ENCODE data around the gene BANF2.
A peak's percentile ranks its signal among the peaks of the same experiment; 100 is the strongest.

The BANF2 gene

DNA sequence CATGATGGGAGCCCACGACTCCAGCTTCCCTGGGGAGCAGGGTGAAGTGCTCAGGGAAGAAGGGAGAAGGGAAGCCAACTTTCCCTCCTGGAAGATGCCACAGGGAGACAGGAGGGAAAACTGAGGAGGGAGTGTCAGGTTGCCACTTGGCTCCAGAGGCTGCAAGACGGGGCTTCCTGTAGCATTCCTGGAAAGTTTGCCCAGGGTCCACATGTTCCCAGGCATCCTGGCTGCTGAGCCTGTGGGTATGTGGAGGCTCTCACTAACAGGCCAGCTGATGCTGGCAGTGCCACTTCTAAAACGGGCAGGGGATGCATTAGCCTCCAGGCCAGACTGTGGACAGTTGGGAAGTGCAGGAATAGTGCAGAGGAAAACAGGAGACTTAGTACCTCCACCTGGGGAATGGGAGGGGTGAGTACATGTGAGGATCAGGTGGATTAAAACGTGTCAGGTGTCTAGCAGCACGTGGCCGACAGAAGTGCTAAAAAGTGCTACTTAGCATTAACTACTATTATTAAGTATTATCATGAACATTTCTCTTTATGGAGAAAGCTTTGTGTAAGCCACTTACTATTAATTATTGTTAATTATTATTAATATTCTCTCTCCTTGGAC, 33.2 kb downstream of the BANF2 start:
- DNase-seq = no peak

DNA sequence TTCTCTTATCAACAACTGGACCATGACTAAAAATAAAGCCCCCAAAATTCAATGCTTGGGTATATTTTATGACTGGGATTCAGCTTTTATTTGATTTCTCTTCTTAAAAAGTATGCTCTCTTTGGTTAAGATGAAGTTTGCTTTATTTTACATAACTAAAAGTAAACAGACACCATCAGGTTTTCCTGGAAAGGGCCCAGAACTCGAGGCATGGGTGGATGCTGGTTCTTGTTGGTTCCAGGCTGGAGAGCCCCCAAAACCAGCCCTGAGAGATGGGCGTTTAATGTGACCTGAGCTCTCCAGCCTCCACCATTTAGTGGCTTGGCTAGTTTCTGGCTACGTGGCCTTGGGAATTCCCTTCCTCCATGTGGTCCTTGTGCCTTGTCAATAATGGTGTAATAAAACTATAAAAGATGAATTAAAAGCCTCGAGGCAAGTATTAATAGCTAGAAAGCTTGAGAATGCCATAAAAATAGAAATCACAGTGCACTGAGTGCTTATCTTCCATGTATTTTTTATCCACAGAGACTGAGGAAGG, 34.1 kb downstream of the BANF2 start:
- DNase-seq = no peak

DNA sequence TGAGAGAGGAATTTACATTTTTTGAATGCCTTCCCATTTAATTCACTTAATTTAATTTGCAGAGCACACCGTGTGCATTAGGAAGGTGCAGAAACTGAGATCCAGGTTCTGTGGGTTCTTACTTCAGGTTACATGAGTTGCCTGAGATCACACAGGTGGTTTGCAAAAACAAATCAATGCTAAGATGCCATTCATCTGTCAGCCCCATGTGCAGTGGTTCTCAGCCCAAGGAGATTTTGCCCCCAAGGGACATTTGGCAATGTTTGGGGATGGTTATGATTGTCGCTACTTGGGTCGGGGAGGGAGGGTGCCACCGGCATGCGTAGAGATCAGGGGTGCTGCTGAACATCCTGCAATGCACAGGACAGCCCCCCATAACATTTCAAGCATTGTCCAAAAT, 34.6 kb downstream of the BANF2 start:
- DNase-seq = no peak

DNA sequence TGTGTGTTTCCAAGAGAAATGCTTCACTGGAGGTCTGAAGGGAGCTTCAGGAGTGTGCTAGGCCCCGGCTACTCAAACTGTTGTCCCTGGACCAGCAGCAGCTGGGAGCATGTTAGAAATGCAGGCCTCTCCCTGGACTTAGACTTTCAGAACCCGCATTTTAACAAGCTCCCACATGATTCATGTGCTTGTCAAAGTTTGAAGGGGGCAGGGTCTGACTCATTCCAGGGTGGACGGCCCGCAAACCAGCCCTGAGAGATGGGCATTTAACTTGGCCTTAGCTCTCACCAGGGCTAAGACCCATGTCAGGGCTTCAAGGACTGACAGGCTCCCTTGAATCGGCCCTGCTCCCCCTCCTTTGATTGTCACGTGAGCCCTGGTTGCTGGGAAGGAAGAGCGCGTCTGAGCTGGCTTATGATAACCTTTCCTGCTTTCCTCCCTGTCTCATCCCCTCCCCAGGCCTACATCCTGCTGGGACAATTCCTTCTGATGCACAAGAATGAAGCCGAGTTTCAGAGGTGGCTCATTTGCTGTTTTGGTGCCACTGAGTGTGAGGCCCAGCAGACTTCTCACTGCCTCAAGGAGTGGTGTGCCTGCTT, 35.5 kb downstream of the BANF2 start:
- no peak for DNase-seq

DNA sequence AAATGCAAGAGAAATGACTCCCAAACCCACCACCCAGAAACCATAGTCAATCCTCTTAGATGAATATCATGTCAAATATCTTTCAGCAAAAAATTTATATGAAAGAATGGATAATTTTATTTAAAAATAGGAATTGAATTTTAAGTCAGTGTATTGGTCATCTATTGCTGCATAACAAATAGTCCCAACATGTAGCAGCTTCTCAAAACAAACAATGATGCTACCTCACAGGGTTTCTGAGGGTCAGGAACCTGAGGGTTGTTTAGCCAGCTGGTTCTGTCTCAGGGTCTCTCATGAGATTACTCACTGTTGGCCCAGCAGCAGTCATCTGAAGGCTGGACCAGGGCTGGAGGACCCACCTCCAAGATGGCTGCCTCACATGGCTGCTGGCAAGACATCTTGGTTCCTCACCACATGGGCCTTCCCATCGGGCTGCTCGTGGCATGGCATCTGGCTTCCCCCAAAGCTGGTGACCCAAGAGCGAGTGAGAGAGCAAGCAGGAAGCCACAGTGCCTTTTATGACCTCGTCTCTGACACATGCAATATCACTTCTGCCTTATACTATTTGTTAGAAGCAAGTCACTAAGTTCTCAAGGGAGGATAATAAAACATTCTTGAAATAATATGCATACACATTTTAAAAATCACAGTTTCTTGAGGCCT, 36.3 kb downstream of the BANF2 start:
- no peak for DNase-seq

DNA sequence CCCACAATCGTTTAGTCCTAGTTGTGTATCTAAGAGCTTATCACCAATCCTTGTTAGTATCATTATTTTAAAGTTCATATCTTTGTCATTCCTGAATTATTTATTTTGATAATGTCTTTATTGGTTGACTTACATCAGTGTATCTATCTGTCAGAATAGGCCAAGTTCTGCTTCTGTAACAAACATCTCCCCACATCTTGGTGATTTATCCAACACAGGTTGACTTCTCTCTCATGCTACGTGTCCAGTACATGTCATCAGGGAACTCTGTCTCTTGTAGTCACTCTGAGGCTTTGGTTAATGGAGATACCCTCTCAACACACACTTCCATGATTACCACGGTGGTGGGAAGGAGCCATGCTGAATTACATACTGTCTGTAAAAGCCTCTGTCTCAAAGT, 38.4 kb downstream of the BANF2 start:
- no peak for DNase-seq

DNA sequence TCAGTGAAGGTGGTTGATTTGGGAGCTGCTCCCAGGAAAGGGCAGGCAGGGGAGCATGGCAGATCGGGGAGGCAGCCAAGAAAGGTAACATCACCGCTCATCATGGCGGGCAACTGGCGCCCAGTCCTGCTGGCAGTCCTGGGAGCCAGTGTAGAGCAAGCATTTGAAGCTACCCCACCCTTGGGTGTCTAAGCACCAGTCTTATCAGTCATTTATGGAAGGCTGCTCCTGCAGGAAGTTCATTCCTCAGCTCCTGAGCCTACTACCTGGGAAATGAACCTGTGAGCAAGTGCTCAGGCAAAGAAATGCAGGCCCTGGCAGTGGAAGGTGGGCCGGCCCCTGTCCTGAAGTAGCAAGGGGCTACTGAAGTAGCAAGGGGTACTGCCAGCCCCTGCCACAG, 41.5 kb downstream of the BANF2 start:
- no peak for DNase-seq

DNA sequence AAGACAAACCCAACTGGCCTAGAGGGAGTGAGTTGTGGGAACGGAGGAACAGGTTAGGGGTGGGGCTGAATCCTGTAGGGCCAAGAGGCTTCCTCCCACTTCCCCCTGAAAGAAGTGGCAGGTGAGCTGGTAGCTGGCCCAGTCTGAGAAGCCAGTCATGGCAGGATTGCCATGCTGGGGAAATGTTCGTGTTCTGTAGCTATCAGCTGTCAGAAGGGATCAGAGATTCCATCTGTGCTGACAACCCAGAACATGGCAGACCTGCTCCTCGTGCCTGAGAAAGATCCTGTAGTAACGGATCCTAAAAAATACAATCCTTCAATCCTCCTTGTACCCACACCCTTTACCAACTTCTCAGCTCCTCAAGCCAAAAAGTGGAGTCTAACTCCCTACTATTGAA, 43.0 kb downstream of the BANF2 start:
- DNase-seq = no peak

DNA sequence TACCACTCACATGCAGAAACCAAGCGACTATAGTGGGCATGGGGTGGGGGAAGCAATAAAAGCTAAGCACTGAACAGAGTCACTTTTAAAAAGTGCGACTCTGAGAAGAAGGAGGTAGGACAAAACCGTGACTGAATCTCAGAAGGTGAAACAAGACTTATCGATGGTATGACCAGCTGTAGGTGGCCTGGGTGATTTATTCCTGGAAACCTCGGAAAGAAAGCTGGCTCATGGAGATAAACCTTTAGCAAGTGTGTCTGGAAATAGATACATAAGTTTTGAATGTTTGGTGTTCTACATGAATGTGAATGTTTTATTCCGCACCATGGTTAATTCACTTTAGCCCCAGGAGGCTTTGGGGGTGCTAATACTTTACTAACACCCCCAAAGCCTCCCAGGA, 43.9 kb downstream of the BANF2 start:
- no peak for DNase-seq

DNA sequence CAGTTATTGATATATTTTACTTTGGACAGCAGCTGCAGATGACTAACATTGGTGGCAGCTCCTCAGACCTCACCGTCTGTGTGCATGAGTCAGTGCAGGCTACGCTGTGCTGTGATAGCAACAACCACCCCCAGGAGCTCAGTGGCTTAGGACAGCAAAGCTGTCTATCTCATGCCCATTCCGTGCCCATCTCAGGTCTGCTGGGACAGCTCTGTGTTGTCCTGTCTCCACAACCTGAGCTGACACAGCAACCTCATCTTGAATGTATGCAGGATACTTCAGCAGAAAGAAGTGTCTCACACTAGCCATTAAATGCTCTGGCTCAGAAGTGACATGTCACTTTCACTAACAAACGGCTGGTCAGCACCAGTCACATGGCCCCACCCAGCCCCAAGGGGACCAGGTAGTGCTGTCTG, 47.7 kb downstream of the BANF2 start:
- DNase-seq = peak in 9 of 58 donors; percentile 4 to 19 (median 9)

DNA sequence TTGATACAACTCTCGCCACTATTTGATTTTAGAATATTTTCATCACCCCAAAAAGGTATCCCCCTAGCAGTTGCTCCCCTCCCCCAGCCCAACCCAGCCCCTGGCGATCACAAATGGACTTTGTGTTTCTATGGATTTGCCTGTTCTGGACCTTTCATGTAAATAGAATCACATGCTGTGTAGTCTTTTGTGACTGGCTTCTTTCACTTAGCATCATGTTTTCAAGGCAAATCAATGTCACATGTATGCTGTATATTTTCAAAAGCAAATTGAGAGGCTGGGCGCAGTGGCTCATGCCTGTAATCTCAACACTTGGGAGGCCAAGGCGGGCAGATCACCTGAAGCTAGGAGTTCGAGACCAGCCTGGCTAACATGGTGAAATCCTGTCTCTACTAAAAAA, 48.5 kb downstream of the BANF2 start:
- DNase-seq = no peak

DNA sequence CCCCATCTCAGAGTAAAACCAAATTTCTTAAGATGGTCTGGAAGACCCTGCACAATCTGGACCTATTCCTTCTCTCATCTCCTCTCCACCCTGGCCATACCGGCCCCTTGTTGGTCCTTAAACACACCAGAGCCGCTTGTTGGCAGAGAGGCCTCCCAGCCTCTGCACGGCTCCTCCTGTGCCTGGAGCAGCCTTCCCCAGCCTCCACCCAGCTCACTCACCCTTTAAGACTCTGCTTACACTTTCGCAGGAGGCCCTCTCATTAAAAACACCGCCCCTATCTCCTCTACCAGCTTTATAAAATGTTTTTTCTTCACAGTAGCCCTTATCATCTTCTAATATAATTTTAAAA, 49.8 kb downstream of the BANF2 start:
- no peak for DNase-seq

DNA sequence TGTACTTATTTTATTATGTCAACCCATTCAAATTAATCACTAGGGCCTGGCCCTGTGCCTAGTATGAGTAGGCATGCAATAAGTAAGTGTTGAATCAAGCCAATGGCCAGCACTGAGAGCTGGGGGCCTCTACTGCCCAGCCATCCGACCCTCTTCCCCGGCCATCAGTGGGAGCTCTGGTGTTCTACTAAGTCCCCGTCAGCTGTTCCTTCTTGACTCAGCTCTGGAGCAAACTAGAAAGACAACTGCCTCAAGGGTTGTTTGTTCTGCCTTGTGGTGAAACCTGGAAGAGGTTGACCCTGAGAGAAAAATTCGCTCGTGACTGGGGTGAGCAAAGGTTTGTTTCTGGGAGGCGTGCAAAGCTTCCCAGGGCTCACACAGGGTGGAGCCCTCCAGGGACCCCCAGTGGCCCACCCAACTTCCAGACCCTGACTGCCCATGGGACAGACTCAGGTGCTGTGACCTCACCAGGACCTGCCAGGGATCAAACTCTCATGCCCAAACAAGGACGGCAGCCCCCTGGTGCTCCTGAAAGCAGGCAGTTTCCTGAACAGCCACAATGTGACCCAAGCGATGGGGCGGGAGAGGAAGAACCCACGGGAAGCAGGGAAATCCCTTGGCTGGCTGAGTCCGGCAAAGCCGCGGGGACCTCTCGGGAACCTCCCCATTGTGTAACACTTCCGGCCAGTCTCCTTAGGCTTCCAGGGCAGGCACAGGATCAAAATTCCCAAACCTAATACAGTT, 50.4 kb downstream of the BANF2 start:
- no peak for DNase-seq

DNA sequence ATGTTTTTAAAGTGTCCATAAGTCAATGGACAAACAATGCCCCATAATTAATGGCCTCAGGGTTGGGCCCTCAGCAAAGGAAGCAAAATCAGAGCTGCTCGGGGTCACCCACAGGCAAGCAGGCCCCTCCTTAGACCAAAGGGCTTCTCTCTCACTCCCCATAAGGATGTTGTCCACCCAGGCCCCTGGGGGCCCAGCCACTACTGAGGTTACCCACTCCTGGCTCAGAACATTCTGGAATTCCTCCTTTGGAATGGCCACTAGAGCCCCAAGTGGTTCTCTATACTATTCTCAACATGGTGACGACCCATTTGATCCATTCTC, 50.9 kb downstream of the BANF2 start:
- no peak for DNase-seq

DNA sequence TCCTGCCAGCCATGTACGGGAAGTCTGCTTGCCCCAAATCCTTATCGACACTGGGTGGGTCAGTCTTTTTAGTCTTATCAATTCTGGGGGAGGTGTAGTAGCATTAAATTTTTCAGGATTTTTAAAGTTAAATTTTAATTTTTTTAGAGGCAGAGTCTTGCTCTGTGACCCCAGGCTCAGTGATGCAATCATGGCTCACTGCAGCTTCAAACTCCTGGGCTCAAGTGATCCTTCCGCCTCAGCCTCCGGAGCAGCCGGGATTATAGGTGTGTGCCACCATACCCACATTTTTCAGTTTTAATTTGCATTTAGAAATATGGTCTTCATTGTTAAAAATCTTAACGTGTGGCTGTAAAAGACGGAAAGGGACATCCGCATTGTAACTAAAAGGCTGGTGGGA, 51.9 kb downstream of the BANF2 start:
- no peak for DNase-seq

DNA sequence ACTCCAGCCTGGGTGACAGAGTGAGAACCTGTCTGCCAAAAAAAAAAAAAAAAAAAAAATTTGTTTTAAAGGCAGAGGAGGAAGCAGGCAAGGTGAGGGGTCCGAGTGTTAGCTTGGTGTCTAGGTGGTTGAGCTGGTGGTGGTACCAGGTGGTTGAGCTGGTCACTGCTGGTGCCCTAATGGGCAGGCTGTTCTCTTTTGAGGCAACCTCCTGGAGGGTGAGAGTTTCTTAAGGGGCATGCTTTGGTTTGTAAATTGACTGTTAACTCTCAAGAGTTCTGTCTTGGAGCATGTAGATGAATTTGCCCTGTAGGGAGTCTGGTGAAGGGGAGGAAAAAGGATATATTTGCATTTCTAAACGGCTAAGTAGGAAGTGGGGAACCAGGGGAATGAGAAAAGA, 52.7 kb downstream of the BANF2 start:
- DNase-seq = no peak

DNA sequence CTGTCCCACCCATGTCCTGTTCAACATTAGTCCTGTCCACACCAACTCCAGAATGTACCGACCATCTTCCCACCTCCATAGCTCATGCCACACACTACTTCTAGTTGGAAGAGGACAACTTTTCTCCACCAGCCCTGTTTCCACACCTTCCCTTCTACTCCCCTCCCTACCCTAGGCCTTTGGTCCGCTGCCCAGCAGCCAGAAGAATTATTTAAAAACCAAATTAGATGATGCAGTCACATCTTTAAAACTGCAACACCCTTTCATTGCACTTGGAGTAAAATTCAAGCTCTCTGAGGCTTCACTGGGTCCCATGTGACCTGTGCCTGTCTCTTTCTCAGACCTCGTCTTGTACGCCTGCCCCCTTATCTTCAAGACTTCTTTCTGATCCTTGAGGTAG, 53.8 kb downstream of the BANF2 start:
- DNase-seq = no peak

DNA sequence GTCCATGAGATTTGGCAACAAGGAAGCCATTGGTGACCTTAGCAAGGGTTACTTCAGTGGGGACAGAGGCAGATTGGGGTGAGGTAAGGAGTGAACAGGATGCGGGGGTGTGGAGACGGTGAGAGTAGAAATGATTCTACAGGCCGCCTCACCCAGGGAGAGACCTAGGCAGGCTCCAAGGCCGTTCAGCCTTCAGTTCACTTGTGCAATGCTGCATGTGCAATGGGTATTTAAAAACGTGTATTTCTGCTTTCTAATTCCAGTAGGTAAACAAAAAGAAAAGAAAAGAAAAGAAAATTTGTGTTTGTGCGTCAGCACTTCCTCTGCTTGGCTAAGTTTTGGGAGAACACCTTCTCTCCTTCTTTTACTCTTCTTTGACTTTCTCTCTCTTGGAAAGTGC, 56.8 kb downstream of the BANF2 start:
- DNase-seq = no peak

DNA sequence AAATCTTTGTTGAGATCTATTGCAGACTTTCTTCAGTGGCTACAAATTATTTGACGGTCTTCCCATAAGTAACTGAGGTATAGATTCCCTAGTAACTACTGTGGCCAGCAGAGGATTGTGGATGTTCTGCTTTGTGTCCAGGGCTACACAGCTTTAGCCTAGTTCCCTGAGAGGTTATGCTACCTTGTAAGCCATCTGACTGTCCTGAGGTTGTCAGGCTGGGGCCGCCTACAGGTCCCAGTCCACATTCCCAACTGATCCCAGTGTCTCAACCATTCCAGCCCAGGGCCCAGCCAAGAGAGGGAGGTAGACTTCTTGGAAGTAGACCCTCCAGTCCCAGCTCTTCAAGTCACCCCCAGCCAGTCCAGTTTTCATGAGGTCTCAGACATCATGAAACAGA, 57.7 kb downstream of the BANF2 start:
- no peak for DNase-seq

DNA sequence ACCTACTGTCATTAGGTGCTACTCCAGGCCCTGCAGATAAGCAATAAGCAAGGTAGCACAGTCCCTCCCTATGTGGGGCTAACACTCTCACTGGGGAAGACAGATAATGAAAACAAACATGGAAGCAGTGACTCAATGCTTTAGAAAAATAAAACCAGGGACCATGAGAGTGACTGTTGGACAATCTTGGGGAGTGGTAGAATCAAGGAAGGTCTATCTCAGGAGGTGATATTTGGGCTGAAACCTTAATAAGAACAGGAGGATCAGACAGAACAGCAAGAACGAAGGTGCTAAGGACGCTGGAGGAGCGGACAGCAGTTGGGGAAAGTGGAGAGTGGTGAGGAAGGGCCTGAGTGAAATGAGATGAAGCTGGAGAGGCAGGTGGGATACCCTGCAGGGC, 58.2 kb downstream of the BANF2 start:
- no peak for DNase-seq

DNA sequence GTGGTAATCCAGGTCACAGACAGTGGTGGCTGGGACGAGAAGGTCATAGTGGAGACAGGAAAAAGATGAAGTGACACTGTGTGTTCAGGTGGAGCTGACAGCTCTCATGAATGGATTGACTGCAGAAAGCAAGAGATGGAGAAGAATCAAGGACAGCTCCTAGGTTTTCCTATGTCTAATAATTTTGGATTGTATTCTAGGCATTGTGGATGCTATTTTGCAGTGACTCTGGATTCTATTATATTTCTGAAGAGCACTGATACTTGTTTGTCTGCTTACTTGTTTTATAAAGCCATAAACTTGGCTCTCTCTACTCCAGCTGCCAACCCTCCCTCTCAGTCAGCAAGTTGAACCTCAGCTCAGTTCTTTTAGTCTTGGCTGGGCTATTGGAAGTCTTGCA, 58.7 kb downstream of the BANF2 start:
- no peak for DNase-seq

DNA sequence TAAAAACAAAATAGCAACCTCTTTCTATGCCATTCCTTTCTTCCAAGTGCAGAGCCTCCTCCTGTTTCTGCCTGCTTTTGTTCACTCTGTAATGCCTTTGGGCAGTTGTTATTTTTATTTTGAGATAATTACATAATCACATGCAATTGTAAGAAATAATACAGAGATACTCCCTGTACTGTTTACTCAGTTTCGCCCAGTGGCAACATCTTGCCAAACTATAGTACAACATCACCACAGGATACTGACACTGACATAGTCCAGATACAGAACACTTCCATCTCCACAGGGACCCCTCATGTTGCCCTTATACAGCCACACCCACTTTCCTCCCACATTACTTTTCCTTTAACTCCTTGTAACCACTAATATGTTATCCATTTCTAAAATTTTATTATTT, 59.7 kb downstream of the BANF2 start:
- no peak for DNase-seq

DNA sequence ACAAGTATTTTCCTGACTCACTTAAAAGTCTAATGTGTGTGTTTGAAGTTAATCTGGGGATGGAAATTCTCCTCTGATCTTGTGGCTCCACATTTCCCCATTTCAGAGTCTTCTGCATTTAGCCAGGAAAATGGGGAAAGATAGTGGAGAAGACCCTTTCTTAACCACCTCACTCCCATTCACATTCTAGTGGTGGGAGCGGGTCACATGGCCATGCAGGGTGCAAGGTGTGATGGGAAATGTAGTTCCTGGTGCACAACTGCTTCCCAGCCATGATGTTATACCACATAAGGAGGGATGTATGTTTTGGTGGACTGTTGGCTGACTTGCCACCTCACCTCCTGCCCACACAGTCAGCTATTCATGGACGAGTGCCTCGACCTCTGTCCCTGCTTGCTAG, 61.8 kb downstream of the BANF2 start:
- no peak for DNase-seq

Measured in anterior cingulate cortex (tissue), 58 donors.